ENCODE measurements around the gene MAPK10.
"Not testable (repeated sequence)": the region's sequence is repeated elsewhere in the genome, so short reads cannot be mapped to it uniquely, and the experiment has no call there.

MAPK10 gene

DNA sequence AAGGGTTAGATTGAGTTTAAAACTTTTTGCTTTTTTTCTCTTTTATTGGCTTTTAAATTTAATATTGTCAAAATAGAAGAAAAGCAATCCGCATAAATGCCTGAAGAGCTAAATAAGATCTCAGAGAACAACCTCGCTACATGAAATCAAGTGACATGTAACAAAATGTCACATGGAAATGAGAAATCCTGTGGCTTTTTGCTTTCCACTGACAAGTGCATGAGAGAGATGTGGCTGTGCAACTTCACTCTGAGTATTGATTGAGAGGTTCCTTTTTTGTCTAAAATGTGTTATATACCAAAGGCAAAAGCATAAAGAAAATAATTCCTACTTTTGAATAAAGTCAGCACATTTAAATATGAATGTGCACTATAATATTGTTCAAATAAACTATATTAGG, 263.5 kb downstream of the MAPK10 start:
- Mint-ChIP-seq H3K27ac (no peak overlapping the region), H3K4me1 (no peaks in the 10 kb centered on the region), H3K9me3 (no peaks in the 10 kb centered on the region), H3K4me3 (no peak overlapping the region), H3K36me3 (ENCODE audit: low read depth) (no peaks in the 10 kb centered on the region), H3K27me3 (ENCODE audit: low read depth, poor library complexity) (no peaks in the 10 kb centered on the region)
- no peak for TF ChIP-seq CTCF (IDR thresholded peaks at IDR 0.05)
- DNase-seq, result no peak

DNA sequence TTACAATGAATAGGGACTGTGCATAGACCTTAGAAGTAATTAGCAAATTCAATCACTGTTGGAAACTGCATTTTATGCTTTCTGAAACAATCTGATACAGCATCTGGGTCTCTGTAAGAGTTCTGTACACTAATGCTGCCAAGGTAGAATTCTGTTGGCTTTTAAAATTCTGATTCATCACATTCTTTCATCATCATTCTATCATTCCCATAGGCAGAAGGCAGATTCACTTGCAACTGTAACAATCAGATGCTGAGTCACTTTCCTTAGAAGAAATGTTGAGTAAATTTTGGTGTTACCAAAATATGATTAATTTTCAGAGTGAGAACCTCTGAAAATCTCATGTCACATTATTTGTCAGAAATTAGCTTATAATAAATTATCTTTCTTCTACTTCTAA, 267.2 kb downstream of the MAPK10 start:
- Mint-ChIP-seq H3K27me3 (ENCODE audit: low read depth, poor library complexity) (no peaks in the 10 kb centered on the region), H3K9me3 (no peaks in the 10 kb centered on the region), H3K4me1 (peaks cover 7% of the 10 kb centered on the region), H3K36me3 (ENCODE audit: low read depth) (no peaks in the 10 kb centered on the region), H3K4me3 (no peak overlapping the region), H3K27ac (no peak overlapping the region)
- DNase-seq, result no peak
- TF ChIP-seq CTCF (IDR thresholded peaks at IDR 0.05), result no peak

DNA sequence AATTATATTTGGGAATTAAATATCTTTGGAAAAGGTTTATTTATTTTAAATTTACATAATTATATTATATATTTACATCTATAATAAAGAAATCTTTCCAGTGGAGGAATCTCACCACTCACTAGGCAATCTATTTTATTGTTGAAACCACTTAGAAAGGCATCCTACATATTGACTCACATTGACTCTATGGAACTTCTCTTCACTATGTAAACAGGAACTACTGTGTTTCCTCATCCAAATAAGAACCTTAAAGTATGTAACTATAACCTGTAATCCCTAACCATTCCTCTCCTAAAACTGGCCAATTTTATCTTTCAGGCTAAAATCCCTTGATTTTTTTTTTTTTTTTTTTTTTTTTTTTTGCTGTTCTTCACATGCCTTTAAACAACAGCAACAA, 268.7 kb downstream of the MAPK10 start:
- no peak for TF ChIP-seq CTCF (IDR thresholded peaks at IDR 0.05)
- no peaks in the 10 kb centered on the region for H3K27me3 Mint-ChIP-seq (ENCODE audit: low read depth, poor library complexity)
- H3K4me3 Mint-ChIP-seq, result no peak overlapping the region
- no peaks in the 10 kb centered on the region for H3K36me3 Mint-ChIP-seq (ENCODE audit: low read depth)
- H3K4me1 Mint-ChIP-seq, result peaks cover 7% of the 10 kb centered on the region
- no peak overlapping the region for H3K27ac Mint-ChIP-seq
- DNase-seq, result no peak
- H3K9me3 Mint-ChIP-seq, result no peaks in the 10 kb centered on the region

DNA sequence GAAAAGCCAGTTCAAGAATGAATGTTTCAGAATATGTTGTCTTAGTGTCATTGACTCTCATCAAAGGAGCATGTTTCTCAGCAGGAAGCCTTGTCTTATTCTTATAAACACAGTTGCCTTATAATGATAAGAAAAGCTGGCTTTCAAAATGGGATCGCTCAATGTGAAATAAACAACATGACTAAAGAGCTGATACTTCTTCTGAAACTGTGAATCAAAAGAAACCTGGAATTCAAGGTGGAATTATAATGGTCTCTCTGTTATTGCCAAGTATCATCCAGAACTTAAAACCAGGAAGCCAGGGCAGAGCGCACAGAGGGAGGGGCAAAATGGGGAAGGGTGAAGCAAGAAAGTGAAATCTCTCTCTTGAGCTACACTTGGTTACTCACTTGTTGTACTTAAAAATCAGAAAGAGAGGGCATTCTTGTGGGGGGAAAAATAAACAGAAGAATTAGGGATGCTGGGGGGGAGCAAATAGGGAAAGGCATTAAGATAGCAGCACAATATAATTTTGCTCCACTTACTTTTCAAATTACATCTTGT, 270.0 kb downstream of the MAPK10 start:
- DNase-seq, result no peak
- H3K27ac Mint-ChIP-seq, result no peak overlapping the region
- H3K4me1 Mint-ChIP-seq, result peaks cover 7% of the 10 kb centered on the region
- H3K36me3 Mint-ChIP-seq (ENCODE audit: low read depth), result peaks cover 9% of the 10 kb centered on the region
- no peak overlapping the region for H3K4me3 Mint-ChIP-seq
- no peak for TF ChIP-seq CTCF (IDR thresholded peaks at IDR 0.05)
- H3K27me3 Mint-ChIP-seq (ENCODE audit: low read depth, poor library complexity), result no peaks in the 10 kb centered on the region
- H3K9me3 Mint-ChIP-seq, result peaks cover under 1% of the 10 kb centered on the region

- DNase-seq, result no peak
- Mint-ChIP-seq H3K27ac (no peak overlapping the region), H3K36me3 (ENCODE audit: low read depth) (peaks cover 16% of the 10 kb centered on the region), H3K4me3 (no peak overlapping the region), H3K4me1 (peaks cover 7% of the 10 kb centered on the region), H3K27me3 (ENCODE audit: low read depth, poor library complexity) (no peaks in the 10 kb centered on the region), H3K9me3 (peaks cover 8% of the 10 kb centered on the region)
- TF ChIP-seq CTCF (IDR thresholded peaks at IDR 0.05), result no peak
Observed at GRCh38 chr4:86089053-86089452, 270.8 kb downstream of the MAPK10 start.

DNA sequence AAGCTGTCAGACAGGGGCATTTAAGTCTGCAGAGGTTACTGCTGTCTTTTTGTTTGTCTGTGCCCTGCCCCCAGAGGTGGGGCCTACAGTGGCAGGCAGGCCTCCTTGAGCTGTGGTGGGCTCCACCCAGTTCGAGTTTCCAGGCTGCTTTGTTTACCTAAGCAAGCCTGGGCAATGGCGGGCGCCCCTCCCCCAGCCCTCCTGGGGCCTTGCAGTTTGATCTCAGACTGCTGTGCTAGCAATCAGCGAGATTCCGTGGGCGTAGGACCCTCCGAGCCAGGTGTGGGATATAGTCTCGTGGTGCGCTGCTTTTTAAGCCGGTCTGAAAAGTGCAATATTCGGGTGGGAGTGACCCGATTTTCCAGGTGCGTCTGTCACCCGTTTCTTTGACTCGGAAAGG, 284.1 kb downstream of the MAPK10 start:
- not testable (repeated sequence) for H3K27ac Mint-ChIP-seq; H3K36me3 Mint-ChIP-seq (ENCODE audit: low read depth); H3K4me3 Mint-ChIP-seq; H3K4me1 Mint-ChIP-seq; H3K9me3 Mint-ChIP-seq; H3K27me3 Mint-ChIP-seq (ENCODE audit: low read depth, poor library complexity)
- peak; percentile 23 for DNase-seq
